ENCODE data around the gene LRRC8B.
A peak's percentile ranks its signal among the peaks of the same experiment; 100 is the strongest.
"Not testable (repeated sequence)": the region's sequence is repeated elsewhere in the genome, so short reads cannot be mapped to it uniquely, and the experiment has no call there.

The LRRC8B gene

DNA sequence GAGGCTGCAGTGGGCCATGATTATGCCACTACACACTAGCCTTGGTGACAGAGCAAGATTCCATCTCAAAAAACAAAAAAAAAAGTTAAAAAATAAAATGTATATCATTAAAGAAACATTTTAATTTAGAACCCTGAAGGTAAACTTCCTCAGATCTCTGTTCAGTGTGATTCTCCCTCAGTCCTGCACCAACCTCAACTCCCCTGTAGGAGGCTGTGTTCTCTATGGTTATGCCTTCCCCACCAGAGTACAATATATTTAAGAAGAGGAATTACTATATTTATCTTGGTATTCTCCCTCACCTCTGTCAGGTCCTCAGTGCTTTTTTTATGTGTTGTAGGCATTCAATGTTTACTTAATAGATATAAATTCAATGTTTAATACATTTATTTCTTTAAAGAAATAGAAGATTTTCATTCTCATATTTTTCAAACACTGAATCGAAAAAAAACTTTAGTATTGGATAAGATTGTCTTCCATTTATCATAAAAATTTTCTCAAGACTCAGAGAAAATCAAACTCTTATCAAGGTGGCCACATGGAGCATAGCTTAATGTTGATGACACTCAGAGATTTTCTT is 4.8 kb upstream of the LRRC8B start:
- DNase-seq = peak; percentile 40
- in situ Hi-C loops (cut with HindIII; ENCODE audit: low pct_ligation_motif_present, low pct_unique_long_range_greater_than_20kb, low sequenced_read_pairs) = no loop called here

DNA sequence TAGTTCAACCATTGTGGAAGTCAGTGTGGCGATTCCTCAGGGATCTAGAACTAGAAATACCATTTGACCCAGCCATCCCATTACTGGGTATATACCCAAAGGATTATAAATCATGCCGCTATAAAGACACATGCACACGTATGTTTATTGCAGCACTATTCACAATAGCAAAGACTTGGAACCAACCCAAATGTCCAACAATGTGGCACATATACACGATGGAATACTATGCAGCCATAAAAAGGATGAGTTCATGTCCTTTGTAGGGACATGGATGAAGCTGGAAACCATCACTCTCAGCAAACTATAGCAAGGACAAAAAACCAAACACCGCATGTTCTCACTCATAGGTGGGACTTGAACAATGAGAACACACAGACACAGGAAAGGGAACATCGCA is 2.7 kb upstream of the LRRC8B start:
- in situ Hi-C loops (cut with HindIII; ENCODE audit: low pct_ligation_motif_present, low pct_unique_long_range_greater_than_20kb, low sequenced_read_pairs); DNase-seq: not testable (repeated sequence)

DNA sequence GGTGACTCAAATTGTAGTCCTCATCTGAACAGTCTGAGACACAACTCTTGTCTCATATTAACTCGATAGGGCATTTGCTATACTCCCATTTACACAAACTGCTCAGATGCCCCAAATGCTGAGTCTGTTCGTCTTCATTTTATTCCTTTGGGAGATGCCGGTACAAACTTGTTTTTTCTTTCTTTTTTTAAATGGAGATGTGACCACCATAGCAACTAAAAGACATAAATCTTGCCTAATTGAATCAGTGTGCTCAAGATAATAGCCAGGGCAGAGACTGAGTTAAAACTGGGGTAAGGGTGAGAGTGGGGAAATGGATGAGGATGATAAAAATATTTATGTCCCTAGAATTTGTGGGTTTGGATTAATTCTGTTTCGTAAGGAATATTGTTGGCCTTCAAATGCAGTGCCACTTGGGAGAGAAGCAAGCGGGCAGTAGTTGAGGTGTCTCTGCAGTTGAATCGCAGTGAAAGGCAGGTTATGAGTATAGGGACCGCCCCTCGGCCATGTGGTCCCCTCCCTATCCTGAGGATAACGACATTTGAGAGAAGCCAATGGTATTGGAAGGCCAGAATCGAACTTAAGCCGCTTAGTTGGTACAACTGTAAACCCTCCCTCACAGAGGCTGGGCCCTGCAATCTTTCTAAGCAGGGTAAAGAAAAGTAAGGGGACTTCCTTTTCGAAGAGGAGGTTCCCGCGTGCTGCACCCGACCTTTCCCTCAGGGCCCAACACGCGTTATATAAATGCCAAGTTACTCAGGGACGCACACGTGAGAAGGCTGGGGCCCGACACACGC is 859 bp upstream of the LRRC8B start:
- in situ Hi-C loops (cut with HindIII; ENCODE audit: low pct_ligation_motif_present, low pct_unique_long_range_greater_than_20kb, low sequenced_read_pairs) = no loop called here
- peak; percentile 53 for DNase-seq

DNA sequence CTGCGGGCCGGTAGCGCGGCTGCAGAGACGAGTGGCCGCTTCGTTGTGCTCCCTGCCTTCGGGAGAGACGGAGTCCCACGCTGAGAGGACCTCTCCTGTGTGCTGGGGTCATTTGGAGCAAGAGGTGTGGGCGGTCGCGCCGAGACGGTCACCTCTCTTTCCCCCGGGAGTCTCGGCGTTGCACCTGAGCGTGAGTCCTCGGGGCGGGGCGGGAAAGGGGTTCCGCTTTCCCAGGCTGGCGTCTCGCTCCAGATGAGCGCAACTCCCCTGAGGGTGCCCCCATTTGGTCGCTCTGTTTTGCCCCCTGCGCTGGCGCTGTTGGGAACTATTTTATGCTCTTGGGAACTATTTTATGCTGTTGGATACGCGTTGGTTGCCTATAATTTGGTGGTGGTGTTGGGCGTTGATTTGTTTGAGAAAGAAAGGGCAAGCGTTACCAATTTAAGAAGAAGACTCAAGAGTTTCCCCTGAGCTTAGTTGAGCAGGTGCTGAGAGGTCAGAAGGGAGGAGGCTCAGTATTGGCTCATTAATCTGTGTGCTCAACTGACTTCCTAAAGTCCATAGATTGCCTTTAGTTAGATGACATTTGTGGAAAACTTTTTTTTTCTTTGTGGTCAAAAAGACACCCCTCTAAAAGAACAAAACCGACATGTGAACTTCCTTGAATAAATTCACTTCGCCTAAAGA is 683 bp downstream of the LRRC8B start:
- in situ Hi-C loops (cut with HindIII; ENCODE audit: low pct_ligation_motif_present, low pct_unique_long_range_greater_than_20kb, low sequenced_read_pairs) = no loop called here
- peak; percentile 35 for DNase-seq

DNA sequence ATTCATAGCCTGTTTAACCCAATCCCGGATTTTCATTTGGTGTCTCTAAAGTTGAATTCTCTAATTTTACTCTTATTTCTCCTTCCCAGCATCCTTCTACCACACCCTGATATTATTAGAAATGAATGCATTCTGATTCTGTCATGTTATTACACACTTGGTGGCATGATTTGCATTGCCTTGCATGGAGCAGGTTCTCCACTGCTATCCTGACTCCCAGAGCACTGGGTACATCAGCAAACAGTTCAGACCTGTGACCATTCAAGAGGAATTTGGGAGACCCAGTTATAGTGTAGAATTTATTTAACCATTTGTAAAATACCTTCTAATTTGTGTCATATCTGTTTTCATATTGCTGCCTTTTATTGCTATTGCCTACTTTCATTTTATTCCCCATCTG is 2.6 kb downstream of the LRRC8B start:
- in situ Hi-C loops (cut with HindIII; ENCODE audit: low pct_ligation_motif_present, low pct_unique_long_range_greater_than_20kb, low sequenced_read_pairs) = no loop called here
- no peak for DNase-seq

DNA sequence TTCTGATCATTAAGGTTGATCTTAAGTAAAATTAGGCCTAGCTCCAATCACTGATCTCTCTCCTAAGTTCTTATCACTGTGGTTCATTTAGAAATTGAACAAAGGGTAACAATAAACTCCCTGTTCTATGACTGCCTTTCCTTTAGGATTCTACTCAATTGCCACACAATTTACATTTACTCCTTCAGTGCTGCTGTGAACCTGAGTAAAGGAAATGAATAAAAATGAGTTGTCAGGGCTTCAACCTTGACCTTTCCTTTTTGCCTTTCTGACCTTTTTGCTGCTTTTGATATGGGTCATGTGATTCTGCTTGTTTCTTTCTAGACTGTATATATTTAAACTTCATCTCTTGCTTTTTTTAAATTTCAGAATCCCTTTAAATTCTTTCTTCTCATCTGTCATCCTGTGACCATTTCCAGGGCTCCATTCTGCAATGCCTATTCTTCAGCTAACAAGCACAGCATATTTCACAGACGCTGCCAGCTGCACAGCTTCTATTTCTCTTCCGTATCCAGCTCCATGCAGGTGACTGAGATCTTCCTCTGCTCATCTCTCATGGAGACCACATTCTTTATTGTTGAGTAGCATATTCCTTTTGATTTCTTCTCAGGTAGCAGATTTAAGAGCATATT is 3.2 kb downstream of the LRRC8B start:
- in situ Hi-C loops (cut with HindIII; ENCODE audit: low pct_ligation_motif_present, low pct_unique_long_range_greater_than_20kb, low sequenced_read_pairs) = no loop called here

DNA sequence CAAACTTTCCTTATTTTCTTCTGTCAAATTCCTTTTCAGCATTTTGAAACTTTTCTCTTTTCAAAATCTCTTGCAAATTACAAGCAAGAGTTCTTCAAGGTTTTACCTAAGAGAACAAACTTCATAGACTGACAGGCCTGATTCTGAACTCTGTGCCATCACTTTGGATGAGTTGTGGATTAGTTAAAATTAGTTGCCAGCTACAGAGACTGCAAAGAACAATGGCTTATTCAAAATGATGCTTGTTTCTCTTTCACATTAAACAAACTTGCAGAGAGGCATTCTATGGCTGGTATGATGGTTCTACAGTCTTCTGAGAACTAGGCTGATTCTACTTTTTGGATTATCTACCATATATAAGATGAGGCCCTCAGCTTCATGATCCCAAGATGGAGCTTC is 3.8 kb downstream of the LRRC8B start:
- in situ Hi-C loops (cut with HindIII; ENCODE audit: low pct_ligation_motif_present, low pct_unique_long_range_greater_than_20kb, low sequenced_read_pairs) = no loop called here

More for the DNA sequence above, 3.2 kb downstream of the LRRC8B start:
- DNase-seq = no peak

DNA sequence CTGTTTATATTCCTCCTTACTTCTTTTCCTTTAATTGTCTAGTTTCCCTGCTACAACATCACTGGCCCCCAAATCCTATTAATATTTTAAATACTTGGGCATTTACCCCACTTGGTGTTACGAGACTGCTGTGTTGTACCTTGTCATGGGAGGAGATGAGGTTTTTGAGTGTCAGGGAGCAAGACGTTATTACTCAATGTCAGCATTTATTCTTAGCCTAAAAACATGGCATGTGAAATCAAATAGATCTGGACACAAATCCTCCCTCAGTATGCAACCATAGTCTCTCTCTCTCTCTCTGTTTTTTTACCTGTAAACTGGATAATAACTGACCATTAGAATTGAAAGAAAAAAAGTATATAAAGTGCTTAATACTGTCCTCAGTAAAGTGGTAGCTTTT is 4.6 kb downstream of the LRRC8B start:
- no peak for DNase-seq
- in situ Hi-C loops (cut with HindIII; ENCODE audit: low pct_ligation_motif_present, low pct_unique_long_range_greater_than_20kb, low sequenced_read_pairs) = no loop called here

More for the DNA sequence above, 3.8 kb downstream of the LRRC8B start:
- DNase-seq = no peak

DNA sequence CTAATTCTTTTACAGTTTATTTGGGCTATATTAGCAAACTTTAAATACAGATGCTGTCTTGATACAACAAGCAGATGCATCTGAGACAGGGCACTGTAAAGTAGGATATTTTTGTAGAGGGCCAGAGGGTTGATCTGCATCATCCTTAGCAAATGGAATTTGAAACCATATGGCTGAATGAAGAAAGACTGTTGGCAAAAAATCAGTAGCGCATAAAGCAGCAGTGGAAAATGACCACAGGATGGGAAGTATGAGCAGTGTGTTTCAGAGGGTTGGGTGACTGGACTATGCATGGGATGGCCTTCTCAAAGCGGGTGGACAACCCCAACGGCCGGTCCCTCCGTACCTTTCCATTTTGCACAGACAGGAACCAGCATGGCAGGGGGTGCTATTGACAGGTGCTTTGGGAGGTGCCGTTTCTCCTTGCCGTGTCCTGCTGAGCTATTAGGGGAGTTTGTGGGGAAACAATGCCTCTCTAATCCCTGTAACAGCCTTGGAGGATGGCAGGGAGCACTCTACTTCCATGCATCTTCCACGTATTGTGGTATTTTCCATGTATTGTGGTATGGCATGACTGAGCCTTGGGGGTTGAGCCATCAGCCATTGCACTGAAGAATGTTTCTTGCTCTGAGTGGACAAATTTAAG is 5.9 kb downstream of the LRRC8B start:
- in situ Hi-C loops (cut with HindIII; ENCODE audit: low pct_ligation_motif_present, low pct_unique_long_range_greater_than_20kb, low sequenced_read_pairs) = no loop called here
- no peak for DNase-seq

DNA sequence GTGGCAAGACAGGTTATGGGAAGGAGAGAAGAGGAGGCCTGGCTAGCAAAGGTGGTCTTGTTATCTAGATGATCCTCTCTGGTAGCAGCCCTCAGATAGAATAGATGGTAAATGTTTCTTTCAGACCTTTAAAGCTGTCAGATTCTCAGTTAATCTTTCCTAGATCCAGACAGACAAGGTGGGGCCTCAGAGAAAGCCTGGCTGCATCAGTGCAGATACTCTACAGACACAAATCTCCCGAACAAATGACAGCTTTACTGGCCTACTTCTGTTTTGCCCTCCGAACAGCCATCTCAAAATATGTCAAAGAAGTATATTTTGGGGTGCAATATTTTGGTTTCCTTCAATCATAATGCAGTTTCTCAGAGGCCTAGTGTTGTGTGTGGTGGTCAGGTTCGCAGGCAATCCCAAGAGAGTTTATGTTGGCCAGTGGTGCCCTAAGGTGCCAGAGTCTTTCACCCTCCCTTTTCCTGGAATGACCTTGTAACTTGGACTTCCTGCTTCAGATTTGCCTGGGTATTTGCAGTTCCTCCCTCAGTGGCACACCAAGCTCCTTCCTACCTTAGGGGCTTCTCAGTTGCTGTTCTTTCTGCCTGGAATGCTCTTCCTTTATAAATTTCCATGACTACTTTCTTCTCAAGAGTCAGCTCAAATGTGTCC is 7.0 kb downstream of the LRRC8B start:
- in situ Hi-C loops (cut with HindIII; ENCODE audit: low pct_ligation_motif_present, low pct_unique_long_range_greater_than_20kb, low sequenced_read_pairs) = no loop called here
- DNase-seq = no peak

DNA sequence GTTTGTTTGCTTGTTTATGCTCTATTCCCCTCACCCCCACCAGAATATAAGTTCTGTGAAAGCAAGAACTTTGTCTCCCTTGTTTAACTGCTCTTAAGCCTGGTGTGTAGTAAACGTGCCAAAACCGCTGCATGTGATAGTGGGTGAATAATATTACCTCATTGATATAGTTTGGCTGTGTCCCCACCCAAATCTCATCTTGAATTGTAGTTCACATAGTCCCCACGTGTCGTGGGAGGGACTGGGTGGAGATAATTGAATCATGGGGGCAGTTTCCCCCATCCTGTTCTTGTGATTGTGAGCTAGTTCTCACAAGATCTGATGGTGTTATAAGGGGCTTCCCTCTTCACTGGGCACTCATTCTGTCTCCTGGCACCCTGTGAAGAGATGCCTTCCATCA is 7.6 kb downstream of the LRRC8B start:
- in situ Hi-C loops (cut with HindIII; ENCODE audit: low pct_ligation_motif_present, low pct_unique_long_range_greater_than_20kb, low sequenced_read_pairs) = no loop called here
- no peak for DNase-seq

DNA sequence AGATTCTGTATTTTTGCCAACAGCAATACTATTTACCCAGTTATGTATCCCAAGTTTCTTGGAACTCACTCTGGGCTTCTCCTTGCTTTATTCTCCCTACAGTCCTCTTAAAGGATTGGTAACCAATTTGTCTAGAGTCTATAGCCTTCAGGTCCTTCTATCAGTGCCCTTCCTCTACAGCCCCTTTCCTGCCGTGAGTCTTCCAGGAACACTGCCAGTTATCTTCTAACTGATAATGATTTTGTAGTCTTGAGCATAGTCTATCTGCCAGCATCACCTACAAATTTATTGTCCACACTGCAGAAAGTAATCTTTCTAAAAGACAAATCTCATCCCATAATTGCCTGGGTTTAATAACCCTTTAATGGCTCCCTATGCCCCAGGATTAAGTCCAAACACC is 8.2 kb downstream of the LRRC8B start:
- in situ Hi-C loops (cut with HindIII; ENCODE audit: low pct_ligation_motif_present, low pct_unique_long_range_greater_than_20kb, low sequenced_read_pairs) = no loop called here
- no peak for DNase-seq

DNA sequence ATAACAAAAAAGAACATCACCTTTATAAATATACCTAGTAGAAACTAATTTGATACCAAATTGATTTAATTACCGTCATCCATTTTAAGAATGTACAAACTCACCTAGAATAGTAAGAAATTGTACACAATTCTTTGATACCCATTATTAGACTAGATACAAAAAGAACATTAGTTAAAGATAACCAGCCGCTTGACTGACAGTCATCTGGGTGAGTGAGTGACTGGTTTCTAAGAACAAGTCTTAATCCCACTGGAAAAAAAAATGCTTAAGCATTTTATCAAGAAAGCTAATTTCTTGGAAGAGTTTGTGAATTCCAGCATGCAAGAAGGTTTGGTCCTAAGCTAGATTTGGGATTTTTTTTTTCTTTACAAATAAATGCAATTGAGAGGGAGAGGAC is 10.9 kb downstream of the LRRC8B start:
- no peak for DNase-seq
- in situ Hi-C loops (cut with HindIII; ENCODE audit: low pct_ligation_motif_present, low pct_unique_long_range_greater_than_20kb, low sequenced_read_pairs) = no loop called here

DNA sequence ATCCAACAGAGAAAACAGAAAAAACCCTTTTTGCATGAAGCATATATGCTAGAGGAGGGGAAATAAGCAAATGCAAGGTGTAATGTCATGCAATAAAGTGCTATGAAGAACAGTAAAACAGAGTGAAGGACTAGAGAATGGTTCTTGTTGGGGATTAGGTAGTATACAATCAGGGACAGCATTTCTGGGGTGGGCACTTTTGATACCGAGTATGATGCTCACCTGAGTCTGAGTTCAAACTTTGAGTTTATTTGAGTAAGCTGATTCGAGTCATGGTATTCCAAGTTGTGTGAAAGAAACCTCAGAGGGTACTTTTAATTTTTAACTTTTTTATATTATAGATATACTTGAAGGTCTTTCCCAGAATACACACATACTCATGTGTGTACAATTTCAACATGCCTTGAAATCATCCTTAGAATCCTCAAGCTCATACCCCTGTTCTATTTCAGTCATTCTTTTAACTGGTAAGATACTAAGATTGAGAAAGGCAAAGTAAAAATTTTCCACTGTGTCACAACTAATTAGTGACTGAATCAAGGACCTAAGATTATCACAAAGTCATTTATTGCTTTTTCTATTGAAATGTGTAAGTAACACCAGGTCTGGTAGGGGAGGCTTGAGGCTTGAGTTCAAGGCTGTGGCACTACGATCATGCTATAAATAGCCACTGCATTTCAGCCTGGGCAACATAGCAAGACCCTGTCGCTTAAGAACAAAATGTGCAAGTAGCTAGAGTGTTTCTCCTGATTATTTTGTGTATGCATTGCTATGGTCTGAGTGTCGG is 12.1 kb downstream of the LRRC8B start:
- DNase-seq = no peak
- in situ Hi-C loops (cut with HindIII; ENCODE audit: low pct_ligation_motif_present, low pct_unique_long_range_greater_than_20kb, low sequenced_read_pairs) = no loop called here

DNA sequence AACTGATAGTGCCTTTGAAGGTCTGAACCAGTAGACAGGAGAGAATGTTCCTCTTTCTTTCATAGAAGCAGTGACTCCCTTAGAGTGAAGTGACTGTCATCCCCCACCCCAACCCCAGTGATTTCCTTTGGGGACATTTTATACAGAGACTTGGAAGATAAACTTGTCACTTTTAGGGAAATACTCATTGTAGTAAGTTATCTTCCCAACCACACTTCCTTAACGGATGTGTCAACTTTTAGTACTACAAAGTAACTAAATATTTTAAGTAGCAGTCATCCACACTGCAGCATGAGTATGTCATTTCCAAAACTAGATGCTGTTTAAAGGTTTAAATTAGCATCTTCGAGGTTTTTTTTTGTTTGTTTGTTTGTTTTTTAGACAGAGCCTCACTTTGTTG is 13.7 kb downstream of the LRRC8B start:
- in situ Hi-C loops (cut with HindIII; ENCODE audit: low pct_ligation_motif_present, low pct_unique_long_range_greater_than_20kb, low sequenced_read_pairs) = no loop called here
- no peak for DNase-seq

DNA sequence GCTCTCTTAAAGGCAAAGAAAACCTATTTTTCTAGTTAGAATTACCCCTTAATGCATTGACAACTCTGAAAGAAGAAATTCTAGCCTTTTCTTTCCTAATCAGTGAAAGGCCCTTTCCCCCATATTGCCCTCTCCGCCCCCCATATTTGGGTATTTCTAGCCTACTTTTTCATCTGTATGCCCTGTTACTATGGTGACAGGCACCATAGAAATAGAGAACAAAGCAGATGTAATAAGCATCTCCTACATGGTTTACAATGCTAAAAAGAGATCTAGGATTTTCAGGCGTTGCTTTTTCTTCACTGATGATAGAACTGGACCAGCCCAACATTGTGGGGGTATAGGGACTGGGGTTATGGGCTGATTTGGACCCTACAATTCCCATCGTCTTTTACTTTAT is 14.5 kb downstream of the LRRC8B start:
- DNase-seq = no peak
- in situ Hi-C loops (cut with HindIII; ENCODE audit: low pct_ligation_motif_present, low pct_unique_long_range_greater_than_20kb, low sequenced_read_pairs) = no loop called here

DNA sequence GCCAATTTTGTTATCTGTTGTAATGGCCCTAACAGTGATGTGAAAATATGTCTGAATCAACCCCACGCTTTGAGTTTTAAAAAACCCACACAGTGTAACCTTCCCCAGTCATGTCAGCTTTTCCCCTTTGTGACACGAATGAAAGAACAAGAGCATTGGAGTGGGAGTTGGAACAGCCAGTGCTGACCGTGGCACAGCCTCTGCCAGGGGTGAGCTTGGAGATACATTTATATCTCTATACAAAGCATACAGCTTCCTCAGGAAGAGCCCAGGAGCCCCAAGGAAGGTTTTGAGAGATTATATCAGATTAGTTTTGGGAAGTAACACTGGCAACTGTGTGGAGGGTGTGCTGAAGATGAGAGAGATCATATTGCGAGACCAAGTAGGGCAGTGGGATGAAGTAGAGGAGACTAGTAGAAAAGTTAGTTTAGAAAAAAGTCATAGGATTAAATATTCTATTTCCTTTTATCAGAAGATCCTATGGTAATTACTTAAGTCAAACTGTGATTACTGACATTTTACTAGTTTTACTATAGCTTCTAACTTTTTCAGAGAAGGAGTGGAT is 15.9 kb downstream of the LRRC8B start:
- in situ Hi-C loops (cut with HindIII; ENCODE audit: low pct_ligation_motif_present, low pct_unique_long_range_greater_than_20kb, low sequenced_read_pairs) = no loop called here
- DNase-seq = no peak

Data from ACHN (cell line).